Pulmonary artery endothelial cell (primary cell): Measurements from ENCODE around the gene TMIGD1. TPM values are rescaled to one million over a fixed set of nuclear protein-coding genes. Genes with fewer than 3 reads are reported as not detected.

Source experiments
- DNase-seq: peaks from one replicate; pipeline ENCODE4 v3.0.0-alpha.2; 2011; ENCODE audit warnings: low read depth, low spot score
- total RNA-seq: library from RNA; depleted of rRNA; stranded (reverse); fragments of >200 nt; gene quantifications from 2 replicates; pipeline ENCODE4 v1.2.3, GENCODE V29; 2014

Gene TMIGD1
- not detected in 2 replicates for total RNA-seq

GRCh38 chr17:30333503-30334360 lies at the start of gene TMIGD1:
TMIGD1 (minus strand) TSS chr17:30334057; CDS start chr17:30332133, 1,924 bp downstream.
- no peak for DNase-seq

GRCh38 chr17:30382345-30382744 lies 48.5 kb upstream of the TMIGD1 start:
- no peak for DNase-seq

- no peak for DNase-seq
These were observed 47.4 kb upstream of the TMIGD1 start for GRCh38 chr17:30381340-30381659.

GRCh38 chr17:30380643-30381339 lies 46.9 kb upstream of the TMIGD1 start:
- no peak for DNase-seq

GRCh38 chr17:30379903-30380381 lies 46.1 kb upstream of the TMIGD1 start:
- DNase-seq = no peak

GRCh38 chr17:30379303-30379902 lies 45.5 kb upstream of the TMIGD1 start:
- no peak for DNase-seq

GRCh38 chr17:30378825-30379302 lies 45.0 kb upstream of the TMIGD1 start, which contains the start of gene CPD:
CPD (plus strand) TSS chr17:30378927; CDS start chr17:30378981, 54 bp downstream.
- DNase-seq = peak; percentile 70

GRCh38 chr17:30378241-30378824 lies 44.5 kb upstream of the TMIGD1 start:
- DNase-seq = no peak

GRCh38 chr17:30377574-30378240 lies 43.9 kb upstream of the TMIGD1 start:
- DNase-seq = no peak

- no peak for DNase-seq
These were observed 43.0 kb upstream of the TMIGD1 start for GRCh38 chr17:30376621-30377452.

GRCh38 chr17:30375661-30376060 lies 41.8 kb upstream of the TMIGD1 start:
- DNase-seq = no peak

GRCh38 chr17:30372755-30373154 lies 38.9 kb upstream of the TMIGD1 start:
- DNase-seq = no peak

- DNase-seq = no peak
These were observed 36.1 kb upstream of the TMIGD1 start for GRCh38 chr17:30369995-30370394.

- DNase-seq = no peak
These were observed 35.3 kb upstream of the TMIGD1 start for GRCh38 chr17:30368912-30369720.

- DNase-seq = no peak
These were observed 32.7 kb upstream of the TMIGD1 start for GRCh38 chr17:30366536-30366935.

- no peak for DNase-seq
These were observed 29.9 kb upstream of the TMIGD1 start for GRCh38 chr17:30363715-30364202.

GRCh38 chr17:30361766-30362279 lies 28.0 kb upstream of the TMIGD1 start:
- DNase-seq = no peak

- no peak for DNase-seq
These were observed 26.4 kb upstream of the TMIGD1 start for GRCh38 chr17:30360086-30360808.
